Epithelial cell of prostate (primary cell): ENCODE measurements around the gene CACNA1A.

Source experiments
- DNase-seq: peaks from one replicate; pipeline ENCODE4 v3.0.0-alpha.2; 2011; ENCODE audit warnings: low read depth, low spot score
- H3K27ac ChIP-seq: fragments of 450-650 bp; 2 replicates; pipeline ENCODE4 v1.5.1; 2017; ENCODE audit warnings: mild to moderate bottlenecking

CACNA1A gene

GRCh38 chr19:13328241-13328640 is 178.0 kb downstream of the CACNA1A start:
- no peak overlapping the region for H3K27ac ChIP-seq
- DNase-seq, result no peak

DNA sequence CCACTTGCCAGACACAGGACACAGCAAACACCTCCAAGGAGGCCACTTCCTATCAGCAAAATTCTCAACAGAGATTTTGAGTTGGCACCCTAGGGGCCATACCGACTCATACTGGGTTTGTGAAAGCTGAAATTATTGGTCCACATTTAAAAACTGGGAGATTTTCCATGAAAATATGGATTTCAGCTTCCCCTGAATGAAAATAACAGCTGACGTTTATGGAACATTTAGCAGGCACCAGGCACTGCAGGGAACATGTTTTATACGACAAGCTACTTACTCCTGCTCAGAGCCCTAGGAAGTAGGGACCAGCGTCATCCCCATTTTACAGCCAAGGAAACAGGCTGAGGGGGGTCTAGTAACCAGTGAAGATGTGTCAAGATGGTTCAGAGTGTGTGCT is 186.8 kb downstream of the CACNA1A start:
- H3K27ac ChIP-seq, result no peak overlapping the region
- DNase-seq, result no peak

DNA sequence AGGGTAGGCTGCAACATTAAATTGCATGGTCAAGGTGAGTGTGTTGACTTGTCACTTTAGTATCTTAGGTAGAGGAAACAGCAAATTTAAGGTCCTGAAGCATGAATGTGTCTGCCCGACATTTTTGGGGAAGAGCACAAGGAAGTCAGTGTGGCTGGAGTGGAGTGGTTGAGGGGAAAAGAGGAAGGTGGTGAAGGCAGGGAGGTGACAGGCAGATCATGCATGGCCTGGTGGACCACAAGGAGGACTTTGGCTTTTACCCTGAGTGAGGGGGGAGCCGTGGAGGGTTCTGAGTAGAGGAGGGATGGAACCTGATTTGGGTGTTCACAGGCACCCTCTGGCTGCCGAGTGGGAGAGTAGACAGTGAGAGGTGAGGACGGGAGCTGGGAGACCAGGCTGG is 188.1 kb downstream of the CACNA1A start:
- no peak for DNase-seq
- H3K27ac ChIP-seq, result no peak overlapping the region

- DNase-seq, result no peak
Observed at GRCh38 chr19:13315495-13315894, 190.8 kb downstream of the CACNA1A start.

DNA sequence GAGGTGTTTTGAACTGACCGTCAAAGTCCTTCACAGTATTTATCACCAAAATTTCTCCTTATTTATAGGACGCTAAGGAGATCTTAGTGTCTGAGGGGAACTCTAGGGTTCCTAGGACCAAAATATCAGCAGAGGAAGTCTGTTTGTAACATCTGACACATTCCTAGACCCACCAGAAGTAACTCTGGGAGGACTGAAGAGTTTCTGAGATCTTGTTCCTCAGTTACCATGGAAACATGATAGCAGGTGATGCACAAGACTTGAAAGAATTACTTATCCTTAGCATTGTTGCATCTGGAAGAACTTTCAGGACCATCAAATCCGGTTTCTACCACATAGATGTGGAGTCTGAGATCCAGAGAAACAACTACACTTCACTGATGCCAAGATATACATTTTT is 191.5 kb downstream of the CACNA1A start:
- no peak for DNase-seq
- no peak overlapping the region for H3K27ac ChIP-seq

More at GRCh38 chr19:13315495-13315894, 190.8 kb downstream of the CACNA1A start:
- no peak overlapping the region for H3K27ac ChIP-seq

DNA sequence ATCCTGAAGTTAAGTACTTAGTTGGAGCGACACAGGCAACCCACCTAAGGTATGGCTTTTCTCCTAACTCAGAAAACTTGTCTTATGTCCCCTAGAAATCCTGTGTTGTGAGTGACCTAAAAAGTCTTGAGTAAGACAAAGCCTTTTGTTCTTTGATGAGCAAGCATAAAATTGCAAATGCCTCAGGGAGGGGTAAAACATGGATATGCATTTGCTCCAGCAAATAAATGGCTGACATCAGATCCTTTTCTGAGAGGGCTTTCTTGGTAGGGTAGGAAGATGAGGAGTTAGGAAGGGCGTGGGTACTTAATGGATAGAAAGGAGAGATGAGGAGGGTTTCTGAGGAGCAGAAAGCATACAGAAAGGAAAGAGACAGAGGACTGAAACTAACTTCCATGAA is 192.4 kb downstream of the CACNA1A start:
- no peak overlapping the region for H3K27ac ChIP-seq
- no peak for DNase-seq

GRCh38 chr19:13309864-13310263 is 196.4 kb downstream of the CACNA1A start:
- no peak overlapping the region for H3K27ac ChIP-seq
- DNase-seq, result no peak

DNA sequence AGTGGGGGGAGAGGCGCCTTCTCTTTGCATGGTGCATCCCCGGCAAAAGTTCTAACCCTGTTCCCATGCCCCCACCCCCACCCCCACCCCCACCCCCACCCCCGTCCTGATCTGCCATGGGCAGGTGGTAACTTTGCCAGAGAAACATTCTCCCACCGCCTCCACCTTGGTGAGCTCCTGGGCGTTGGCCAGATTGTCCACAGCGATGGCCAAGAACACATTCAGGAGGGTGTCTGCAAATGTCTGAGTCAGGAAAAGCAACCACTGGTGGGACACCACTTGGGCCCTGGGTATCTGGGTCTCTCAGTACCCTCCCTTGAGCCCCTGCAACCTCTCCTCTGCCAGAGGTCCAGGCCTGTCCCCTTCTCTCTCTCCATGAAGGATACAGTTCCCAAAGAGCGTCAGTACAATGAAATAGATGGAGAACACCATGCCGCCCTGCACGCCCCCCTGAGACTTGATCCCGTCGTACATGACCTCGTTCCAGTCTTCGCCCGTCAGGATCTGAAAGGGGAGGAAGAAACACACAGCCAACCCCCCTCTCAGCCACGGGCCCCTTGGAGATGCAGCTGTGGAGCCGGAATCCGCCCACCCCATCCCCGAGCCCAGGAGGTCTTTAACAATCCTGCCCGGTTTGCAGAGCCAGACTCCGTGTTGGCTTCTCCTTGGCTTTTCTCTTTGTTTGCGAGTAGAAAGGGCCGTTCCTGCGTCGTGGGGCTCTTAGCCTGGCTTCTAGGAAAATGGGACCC is 202.7 kb downstream of the CACNA1A start:
- H3K27ac ChIP-seq, result no peak overlapping the region
- no peak for DNase-seq

GRCh38 chr19:13302526-13303270 is 203.6 kb downstream of the CACNA1A start:
- no peak overlapping the region for H3K27ac ChIP-seq
- no peak for DNase-seq

DNA sequence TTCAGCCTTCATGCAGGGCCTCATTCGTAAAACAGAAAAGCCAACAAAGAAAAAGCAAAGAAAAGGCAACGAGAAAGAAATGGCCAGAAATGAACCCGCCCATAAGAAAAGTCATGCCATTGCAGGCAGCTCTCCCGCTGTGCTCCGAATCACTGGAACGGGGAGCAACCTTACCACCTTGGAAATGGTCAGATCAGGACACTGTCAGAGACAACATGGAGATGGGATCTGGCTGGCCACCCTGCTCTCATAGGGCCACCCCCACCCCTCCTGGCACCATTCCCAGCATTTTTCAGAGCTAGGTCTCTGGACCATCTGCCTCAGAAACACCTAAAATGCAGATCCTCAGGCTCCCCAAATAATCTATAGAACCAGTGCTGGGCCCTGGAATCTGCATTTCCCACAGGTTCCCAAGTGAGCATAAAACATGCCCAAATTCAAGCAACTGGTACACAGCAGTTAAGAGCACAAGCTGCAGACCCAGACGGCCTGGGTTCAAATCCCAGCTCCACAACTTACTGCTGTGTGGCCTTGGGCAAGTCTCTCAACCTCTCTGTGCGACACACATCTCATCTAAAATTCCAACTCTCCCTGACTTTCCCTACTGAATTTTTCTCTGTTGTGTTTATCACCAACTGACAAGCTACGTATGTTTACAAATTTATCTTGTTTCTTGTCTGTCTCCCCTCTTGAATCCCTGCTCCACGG is 204.5 kb downstream of the CACNA1A start:
- no peak for DNase-seq
- H3K27ac ChIP-seq, result no peak overlapping the region

GRCh38 chr19:13300421-13301030 is 205.8 kb downstream of the CACNA1A start:
- DNase-seq, result no peak
- no peak overlapping the region for H3K27ac ChIP-seq

- DNase-seq, result no peak
- H3K27ac ChIP-seq, result no peak overlapping the region
Observed at GRCh38 chr19:13299838-13300237, 206.4 kb downstream of the CACNA1A start.

DNA sequence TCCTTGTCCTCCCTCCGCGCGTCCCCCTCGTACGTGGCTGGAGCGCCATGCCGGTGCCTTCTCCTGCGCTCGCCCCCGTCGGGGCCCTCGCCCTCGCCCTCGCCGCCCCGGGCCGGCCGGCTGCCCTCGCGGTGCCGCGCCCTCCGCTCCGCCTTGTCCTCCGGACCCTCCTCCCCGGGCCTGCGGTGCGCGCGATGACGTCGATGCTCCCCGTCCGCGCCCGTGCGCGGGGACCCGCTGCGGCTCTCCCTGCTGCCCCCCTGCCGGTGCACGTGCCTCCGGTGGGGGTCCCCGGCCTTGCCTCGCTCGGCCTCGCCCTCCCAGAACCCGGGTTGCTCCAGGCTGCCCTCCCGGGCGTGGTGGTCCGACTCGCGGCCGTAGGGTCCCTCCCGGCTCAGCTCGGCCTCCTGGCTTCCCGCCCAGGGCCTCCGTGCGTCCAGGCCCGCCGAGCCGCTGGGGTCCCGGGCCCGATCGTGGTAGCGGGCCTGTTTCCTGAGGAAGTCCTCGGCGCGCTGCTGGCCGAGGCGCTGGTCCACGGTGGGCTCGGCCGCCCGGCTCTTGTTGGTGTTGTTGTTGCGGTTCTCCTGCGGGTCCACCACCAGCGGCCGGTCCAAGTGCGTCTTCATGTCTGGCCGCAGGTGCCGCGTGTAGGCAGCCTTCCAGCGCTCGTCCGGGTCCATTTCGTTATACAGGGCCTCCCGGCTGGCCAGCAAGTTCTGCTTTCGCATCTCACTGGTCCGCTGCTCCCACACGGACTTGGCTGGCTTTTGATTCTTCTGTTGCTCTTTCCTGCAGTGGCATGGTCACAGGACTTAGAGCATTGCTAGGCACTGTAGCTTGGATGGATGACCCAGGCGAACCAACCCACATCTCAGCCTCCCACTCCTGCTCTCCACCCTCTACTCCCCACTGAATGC is 207.5 kb downstream of the CACNA1A start:
- H3K27ac ChIP-seq, result no peak overlapping the region
- DNase-seq, result no peak

DNA sequence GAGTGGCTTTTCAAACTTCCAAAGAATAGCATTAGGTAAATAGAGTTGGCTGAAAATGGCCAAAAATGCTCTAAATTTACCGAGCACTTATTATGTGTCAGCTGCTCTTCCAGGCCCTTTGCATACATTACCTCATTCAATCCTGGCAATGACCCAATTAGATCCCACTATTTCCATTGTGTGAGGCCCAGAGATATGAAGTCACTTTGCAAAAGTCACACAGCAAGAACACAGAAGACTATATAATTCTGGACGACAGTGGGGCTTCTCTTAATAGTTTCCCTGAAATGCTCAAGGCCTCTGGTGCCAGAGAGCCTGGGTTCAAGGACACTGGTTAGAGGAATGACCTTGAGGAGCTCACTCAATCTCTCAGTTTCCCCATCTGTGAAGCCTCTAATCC is 209.3 kb downstream of the CACNA1A start:
- H3K27ac ChIP-seq, result no peak overlapping the region
- DNase-seq, result no peak

GRCh38 chr19:13294812-13295567 is 211.3 kb downstream of the CACNA1A start:
- no peak for DNase-seq
- no peak overlapping the region for H3K27ac ChIP-seq

DNA sequence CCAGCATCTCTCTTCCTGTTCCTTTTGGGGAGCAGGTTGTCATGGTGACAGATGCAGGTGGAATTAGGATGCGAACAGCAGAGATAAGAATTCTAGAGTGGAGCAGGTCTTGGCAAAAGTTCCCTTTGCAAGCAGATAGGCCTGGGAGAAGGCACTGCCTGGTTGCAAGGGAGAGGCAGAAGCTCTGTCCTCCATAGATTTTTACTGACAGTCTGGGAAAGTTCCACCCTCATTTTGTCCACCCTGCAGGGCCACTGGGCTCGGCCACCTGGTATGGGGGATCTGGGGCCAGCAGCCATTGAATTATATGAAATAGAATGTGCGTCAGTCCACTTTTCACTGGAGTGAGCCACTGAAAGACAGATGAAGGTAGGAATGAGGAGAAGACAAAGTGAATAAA is 214.4 kb downstream of the CACNA1A start:
- no peak for DNase-seq
- H3K27ac ChIP-seq, result no peak overlapping the region

GRCh38 chr19:13290741-13291140 is 215.5 kb downstream of the CACNA1A start:
- H3K27ac ChIP-seq, result no peak overlapping the region
- DNase-seq, result no peak

DNA sequence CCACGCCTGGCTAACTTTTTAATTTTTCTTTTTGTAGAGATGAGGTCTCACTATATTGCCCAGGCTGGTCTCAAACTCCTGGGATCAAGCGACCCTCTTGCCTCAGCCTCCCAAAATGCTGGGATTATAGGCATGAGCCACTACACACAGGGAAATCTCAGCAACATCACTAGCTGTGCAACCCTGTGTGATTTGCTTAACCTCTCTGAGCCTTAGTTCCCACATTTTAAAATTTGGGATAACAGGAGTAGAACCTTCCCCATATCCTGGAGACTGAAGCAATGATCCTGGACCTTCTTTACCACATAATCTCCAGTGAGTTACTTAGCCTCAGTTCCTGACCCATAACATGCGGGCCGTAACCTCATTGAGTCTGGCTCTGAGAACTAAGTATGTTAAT is 217.0 kb downstream of the CACNA1A start:
- H3K27ac ChIP-seq, result no peak overlapping the region
- no peak for DNase-seq
